ENCODE measurements around the gene MDM2. TPM values are rescaled to one million over a fixed set of nuclear protein-coding genes. Genes with fewer than 3 reads are reported as not detected.

MDM2 gene
- total RNA-seq, 1 donor from 2014 or later, result 113 TPM

DNA sequence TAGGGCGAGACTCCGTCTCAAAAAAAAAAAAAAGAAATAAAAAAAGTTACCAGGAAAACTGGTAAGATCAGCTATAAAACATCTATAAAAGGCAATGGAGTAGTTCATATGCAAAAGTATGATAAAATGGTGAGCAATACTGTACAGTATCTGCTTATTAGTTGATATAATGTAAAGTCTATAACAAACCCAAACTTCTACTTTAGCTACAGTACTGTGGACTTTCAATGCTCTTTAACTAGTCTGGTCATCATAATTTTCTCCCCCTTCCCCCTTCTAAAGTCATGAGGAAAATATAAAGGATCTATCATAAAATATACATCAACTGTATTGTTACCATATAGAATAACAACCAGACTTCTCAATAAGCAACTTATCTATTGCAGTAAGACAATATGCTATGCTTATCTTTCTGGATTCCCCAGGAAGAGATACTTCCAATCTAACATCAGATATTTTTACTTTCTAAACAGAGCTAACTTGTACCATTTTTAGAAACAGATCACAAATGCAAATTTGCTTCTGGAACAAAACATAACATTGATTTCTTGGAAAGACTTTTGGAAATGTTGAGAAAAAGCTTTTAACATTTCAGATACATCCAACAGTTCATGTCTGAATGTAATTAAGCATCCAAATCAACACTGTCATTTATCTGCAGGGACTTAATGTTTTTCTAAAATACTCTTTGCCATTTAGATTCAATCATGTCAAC, 43.8 kb downstream of the MDM2 start:
- TF ChIP-seq, protein P1, sequence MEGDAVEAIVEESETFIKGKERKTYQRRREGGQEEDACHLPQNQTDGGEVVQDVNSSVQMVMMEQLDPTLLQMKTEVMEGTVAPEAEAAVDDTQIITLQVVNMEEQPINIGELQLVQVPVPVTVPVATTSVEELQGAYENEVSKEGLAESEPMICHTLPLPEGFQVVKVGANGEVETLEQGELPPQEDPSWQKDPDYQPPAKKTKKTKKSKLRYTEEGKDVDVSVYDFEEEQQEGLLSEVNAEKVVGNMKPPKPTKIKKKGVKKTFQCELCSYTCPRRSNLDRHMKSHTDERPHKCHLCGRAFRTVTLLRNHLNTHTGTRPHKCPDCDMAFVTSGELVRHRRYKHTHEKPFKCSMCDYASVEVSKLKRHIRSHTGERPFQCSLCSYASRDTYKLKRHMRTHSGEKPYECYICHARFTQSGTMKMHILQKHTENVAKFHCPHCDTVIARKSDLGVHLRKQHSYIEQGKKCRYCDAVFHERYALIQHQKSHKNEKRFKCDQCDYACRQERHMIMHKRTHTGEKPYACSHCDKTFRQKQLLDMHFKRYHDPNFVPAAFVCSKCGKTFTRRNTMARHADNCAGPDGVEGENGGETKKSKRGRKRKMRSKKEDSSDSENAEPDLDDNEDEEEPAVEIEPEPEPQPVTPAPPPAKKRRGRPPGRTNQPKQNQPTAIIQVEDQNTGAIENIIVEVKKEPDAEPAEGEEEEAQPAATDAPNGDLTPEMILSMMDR (IDR thresholded peaks at IDR 0.05; ENCODE audit: unreplicated experiment), result no peak
- no peaks in the 10 kb centered on the region for H3K9me3 Mint-ChIP-seq (ENCODE audit: unreplicated experiment)
- H3K4me3 Mint-ChIP-seq (ENCODE audit: unreplicated experiment), result no peak overlapping the region
- no peak overlapping the region for H3K27ac Mint-ChIP-seq (ENCODE audit: unreplicated experiment)
- peaks cover 5% of the 10 kb centered on the region for H3K27me3 Mint-ChIP-seq (ENCODE audit: unreplicated experiment)
- H3K4me1 Mint-ChIP-seq (ENCODE audit: unreplicated experiment), result no peaks in the 10 kb centered on the region
- no peaks in the 10 kb centered on the region for H3K36me3 Mint-ChIP-seq (ENCODE audit: low read depth, unreplicated experiment)
- no peak for DNase-seq (ENCODE audit: low spot score)

DNA sequence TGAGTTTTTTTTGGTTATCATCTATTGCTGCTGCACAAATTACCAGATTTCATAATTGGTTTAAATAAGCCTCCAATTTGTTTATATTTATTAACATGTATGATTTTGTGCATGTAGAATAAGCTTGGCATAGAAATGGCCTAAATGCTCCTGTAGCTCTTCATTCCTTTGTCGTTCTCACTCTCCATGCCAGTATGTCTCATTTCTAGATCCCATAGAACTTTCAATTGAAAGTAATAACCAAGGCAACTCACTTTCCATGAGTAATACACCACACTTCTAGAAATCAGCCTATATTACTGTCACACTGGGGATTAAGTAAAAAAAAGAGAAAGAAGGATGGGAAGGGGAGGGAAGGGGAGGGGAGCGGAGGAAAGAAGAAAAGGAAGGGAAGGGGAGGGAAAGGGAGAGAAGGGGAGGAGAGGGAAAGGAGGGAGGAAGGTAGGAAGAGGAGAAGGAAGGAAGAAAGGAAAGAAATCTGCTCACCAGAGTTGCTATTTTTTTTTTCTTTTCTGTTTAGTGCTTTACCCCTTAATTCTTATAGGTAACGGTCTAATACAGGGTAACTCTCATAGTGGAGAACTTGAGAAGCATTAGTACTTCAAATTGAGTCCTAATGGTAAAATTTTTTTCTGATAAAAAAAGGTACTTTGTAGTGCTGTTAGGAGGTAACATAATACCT, 45.6 kb downstream of the MDM2 start:
- no peaks in the 10 kb centered on the region for H3K36me3 Mint-ChIP-seq (ENCODE audit: low read depth, unreplicated experiment)

DNA sequence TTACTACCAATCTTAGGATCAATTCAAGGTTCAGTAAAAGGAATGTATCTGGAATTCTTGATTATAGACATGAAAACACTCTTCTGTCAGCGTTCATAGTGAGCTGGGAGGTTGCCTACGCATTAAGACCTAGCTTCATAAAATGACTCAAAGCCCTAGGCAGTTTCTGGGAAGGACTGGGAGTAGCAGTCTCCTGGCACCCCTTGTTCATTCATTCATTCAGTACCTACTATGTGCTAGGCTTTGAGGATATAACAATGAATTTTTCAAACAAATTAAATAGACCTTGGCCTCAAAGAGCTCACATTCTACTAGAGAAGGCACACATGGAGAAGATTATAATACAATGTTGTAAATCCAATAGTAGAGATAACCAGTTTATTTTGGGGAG, 46.1 kb downstream of the MDM2 start:
- Mint-ChIP-seq H3K4me3 (ENCODE audit: unreplicated experiment) (no peak overlapping the region), H3K27ac (ENCODE audit: unreplicated experiment) (no peak overlapping the region), H3K4me1 (ENCODE audit: unreplicated experiment) (no peaks in the 10 kb centered on the region), H3K36me3 (ENCODE audit: low read depth, unreplicated experiment) (no peaks in the 10 kb centered on the region), H3K27me3 (ENCODE audit: unreplicated experiment) (peaks cover 5% of the 10 kb centered on the region), H3K9me3 (ENCODE audit: unreplicated experiment) (no peaks in the 10 kb centered on the region)
- TF ChIP-seq, protein P1 (IDR thresholded peaks at IDR 0.05; ENCODE audit: unreplicated experiment), result no peak
- no peak for DNase-seq (ENCODE audit: low spot score)

More for the DNA sequence above, 45.6 kb downstream of the MDM2 start:
- DNase-seq (ENCODE audit: low spot score), result no peak
- Mint-ChIP-seq H3K27me3 (ENCODE audit: unreplicated experiment) (peaks cover 5% of the 10 kb centered on the region), H3K4me1 (ENCODE audit: unreplicated experiment) (no peaks in the 10 kb centered on the region), H3K27ac (ENCODE audit: unreplicated experiment) (no peak overlapping the region), H3K9me3 (ENCODE audit: unreplicated experiment) (no peaks in the 10 kb centered on the region), H3K4me3 (ENCODE audit: unreplicated experiment) (no peak overlapping the region)
- TF ChIP-seq, protein P1 (IDR thresholded peaks at IDR 0.05; ENCODE audit: unreplicated experiment), result no peak

DNA sequence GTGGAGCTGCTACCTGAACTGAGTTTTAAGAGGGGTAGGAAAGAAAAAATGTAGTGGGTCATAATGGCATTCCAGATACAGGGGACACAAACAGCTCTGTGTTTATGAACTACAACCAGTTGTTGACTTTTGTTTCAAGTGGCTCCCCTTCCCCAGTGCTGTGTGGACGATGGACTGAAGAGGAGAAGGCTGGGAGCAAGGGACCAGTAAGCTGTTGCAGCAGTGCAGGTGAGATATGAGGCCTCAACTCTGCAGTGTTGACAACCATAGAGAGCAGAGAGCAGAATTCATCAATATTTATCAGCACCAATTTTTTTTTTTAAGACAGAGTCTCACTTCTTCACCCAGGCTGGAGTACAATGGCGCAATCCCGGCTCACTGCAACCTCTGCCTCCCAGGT, 46.6 kb downstream of the MDM2 start:
- no peaks in the 10 kb centered on the region for H3K4me1 Mint-ChIP-seq (ENCODE audit: unreplicated experiment)
- no peaks in the 10 kb centered on the region for H3K9me3 Mint-ChIP-seq (ENCODE audit: unreplicated experiment)
- TF ChIP-seq, protein P1 (IDR thresholded peaks at IDR 0.05; ENCODE audit: unreplicated experiment), result no peak
- H3K27ac Mint-ChIP-seq (ENCODE audit: unreplicated experiment), result no peak overlapping the region
- DNase-seq (ENCODE audit: low spot score), result no peak
- no peaks in the 10 kb centered on the region for H3K36me3 Mint-ChIP-seq (ENCODE audit: low read depth, unreplicated experiment)
- H3K27me3 Mint-ChIP-seq (ENCODE audit: unreplicated experiment), result peaks cover 5% of the 10 kb centered on the region
- H3K4me3 Mint-ChIP-seq (ENCODE audit: unreplicated experiment), result no peak overlapping the region

DNA sequence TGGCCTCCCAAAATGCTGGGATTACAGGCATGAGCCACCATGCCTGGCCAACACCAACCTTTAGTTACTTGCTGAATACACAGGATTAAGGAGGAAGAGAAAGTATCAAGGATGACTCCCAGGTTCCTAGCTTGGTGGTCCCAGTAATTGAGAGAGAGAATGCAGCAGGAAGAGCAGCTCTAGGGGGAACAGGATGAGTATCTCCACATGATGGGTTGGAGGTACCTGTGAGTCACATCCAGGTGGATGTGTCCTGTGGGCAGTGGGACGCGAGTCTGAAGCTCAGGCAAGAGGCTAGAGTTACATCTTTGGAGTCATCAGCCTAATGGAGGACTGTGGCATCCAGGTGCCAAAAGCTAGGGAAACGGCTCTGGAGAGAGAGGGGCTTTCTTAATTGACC, 47.1 kb downstream of the MDM2 start:
- Mint-ChIP-seq H3K4me1 (ENCODE audit: unreplicated experiment) (no peaks in the 10 kb centered on the region), H3K27me3 (ENCODE audit: unreplicated experiment) (peaks cover 5% of the 10 kb centered on the region)

More for the DNA sequence above, 47.1 kb downstream of the MDM2 start:
- no peaks in the 10 kb centered on the region for H3K36me3 Mint-ChIP-seq (ENCODE audit: low read depth, unreplicated experiment)
- TF ChIP-seq, protein P1 (IDR thresholded peaks at IDR 0.05; ENCODE audit: unreplicated experiment), result no peak
- no peak overlapping the region for H3K4me3 Mint-ChIP-seq (ENCODE audit: unreplicated experiment)
- no peak overlapping the region for H3K27ac Mint-ChIP-seq (ENCODE audit: unreplicated experiment)
- no peaks in the 10 kb centered on the region for H3K9me3 Mint-ChIP-seq (ENCODE audit: unreplicated experiment)
- no peak for DNase-seq (ENCODE audit: low spot score)
